GM18907 (cell line): ENCODE results near the gene FAM240B.

Source experiments
- ATAC-seq: cut with Tn5 transposase; IDR thresholded peaks from one replicate; pipeline ENCODE4 v1.9.1; 2021; ENCODE audit warnings: mild to moderate bottlenecking, moderate library complexity; ENCODE audit not compliant: unreplicated experiment

The FAM240B gene

DNA sequence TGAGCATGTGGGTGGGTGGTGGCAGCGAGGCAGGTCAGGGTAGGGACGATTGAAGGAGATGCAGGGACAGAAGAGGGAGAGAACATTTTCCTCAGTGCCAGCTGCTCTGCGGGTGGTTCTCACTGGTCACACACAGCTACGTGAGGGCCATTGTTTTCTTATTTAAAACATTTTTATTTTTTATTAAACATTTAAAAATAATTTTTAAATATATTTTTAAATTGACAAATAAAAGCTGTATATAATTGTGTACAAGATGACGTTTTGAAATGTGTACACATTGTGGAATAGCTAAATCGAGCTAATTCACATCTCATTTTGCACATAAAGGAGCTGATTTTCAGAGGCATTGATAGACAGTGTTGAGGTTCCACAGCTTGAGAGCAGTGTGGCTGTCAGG lies 14.0 kb downstream of the FAM240B start:
- no peak for ATAC-seq

DNA sequence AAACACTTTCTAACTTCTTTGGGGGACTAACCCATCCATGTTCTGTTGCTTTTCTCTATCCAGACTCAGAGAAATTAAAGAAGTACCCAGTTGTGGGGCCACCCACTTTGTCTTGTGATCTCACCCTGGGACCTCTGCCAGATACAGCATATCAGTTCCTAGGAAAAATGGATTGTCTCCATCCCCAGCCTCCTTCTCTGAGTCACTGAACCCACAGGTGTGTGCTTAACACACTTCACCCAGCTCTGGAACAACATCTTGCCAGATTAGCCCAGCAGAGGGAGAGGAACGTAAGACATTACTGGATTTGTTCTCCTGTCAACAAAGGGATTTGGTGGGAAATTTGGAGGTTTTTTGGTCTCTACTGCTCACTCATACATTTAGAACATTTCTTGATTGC lies 19.2 kb downstream of the FAM240B start:
- no peak for ATAC-seq

DNA sequence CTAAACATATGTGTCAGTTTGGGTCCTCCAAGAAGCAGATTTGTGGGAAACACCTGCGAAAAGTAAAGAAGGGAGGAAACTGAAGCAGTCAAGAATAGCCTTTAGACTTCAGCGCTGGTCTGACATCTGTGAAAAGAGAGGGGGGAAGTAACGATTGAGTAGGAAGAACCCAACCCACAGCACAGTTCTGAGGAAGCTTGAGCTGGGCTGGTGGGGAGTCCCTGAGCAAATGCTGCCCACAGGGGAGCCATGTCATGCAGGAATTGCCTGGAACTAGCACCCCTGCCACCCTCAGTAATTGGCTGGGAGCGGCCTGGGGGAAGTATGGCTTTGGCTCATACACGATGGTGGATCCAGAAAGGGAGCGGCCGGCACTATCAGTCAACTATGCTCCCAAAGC lies 20.6 kb downstream of the FAM240B start:
- no peak for ATAC-seq

DNA sequence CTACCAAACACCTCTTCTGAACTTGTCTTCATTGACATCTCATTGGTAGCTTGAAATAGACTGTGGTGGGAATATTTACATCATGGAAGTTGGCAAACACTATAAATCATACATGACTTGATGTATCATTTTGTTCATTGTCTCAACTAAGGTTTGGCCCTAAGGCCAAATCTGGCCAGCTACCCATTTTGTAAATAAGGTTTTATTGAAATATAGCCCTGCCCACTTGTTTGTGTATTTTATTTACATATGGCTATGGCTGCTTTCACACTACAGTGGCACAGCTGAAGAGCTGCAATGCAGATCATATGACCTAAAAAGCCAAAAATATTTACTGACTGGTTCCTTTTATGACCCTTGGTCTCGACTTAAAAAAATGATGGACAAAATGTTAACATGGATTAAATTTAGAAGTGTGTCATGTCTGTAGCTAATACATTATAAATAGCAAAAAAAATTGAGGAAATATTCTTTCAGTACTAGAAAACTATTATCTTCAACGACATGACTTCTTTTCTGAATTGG lies 22.1 kb downstream of the FAM240B start:
- no peak for ATAC-seq

DNA sequence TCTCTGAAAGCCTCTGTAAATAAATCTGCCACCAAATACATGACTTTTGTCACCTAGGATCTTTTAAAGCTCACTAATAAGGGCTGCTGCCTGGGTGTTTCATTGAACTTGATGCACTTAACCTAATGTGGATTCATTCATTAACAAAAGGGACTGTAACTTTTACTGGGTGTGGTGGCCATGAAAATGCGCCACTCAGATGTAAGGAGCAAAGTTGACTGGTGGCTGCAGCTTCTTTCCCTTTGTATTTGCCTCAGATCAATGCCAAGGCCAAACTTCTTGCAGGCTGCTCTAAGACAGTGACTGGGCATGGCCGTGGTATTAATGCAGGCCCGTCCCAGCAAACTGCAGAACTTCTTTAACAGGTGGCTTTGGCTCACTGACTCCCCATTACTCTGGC lies 22.9 kb downstream of the FAM240B start:
- no peak for ATAC-seq

DNA sequence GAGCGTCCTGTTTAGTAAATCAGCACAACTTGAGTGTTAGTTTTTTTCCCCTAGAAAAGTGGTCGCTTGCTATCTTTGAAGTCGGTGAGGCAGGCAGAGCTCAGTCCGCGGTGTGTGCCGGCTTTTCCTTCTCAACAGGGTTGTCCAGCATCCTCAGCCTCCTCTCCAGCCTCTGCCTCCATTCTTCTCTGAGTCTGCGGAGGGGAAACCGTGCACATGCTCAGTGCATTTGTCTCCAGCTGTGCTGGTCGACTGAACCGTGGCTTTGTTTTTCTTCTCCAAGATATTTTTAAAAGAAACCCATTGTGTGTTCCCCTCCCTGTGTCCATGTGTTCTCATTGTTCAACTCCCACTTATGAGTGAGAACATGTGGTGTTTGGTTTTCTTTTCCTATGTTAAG lies 25.3 kb downstream of the FAM240B start:
- no peak for ATAC-seq

DNA sequence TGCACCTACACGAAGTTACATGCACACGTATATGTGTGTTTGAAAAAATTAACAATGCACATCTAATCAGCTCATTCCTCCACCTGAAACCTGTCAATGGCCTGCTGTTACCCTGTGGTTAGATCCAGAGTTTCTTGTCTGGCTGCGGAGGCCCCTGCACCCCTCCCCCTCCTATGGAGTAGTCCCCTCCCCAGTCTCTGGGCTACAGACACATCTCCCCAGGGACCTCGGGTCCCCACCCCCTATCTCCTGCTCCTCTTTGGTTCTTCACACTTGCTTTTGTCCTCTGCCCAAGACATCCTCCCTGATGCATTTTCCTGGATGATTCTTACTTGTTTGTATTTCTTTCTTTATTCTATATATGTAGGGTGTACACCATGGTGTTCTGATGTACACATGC lies 27.2 kb downstream of the FAM240B start:
- ATAC-seq = no peak

DNA sequence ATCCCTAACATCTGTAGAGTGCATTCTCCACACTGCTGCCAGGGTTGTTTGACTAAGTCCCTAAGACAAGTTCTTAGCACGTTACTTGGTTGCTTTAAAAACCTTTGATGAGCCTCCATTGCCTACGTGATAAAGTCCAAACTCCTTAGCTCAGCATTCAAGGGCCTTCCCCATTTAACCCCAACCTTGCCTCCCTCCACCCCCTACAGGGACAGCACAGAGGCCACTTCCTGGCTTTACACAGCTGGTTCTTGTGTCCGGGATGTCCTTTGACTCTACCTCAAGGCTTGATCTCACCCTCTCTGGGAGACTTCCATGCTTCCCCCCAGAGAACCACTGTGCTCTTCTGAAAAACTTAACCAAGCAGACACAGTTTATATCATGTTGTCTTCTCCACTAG lies 29.4 kb downstream of the FAM240B start:
- ATAC-seq = no peak

DNA sequence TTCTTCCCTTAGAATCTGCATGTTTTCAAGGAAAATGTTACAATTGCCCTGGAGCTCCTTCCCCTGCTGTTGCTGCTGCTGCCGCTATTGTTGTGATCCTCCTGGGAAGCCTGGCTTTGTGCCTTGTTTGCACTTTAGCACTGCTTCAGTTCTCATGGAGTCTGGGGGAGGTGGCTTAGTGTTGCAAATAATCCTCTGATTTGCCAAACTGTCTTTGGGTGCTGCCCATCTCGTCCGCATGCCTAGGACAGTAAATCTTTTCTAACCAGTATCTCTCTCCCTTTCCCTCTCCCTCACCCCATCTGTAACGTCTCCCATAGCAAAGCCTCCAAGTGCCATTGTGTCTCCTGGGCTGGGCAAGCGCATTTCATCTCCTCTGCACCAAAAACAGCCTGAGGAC lies 30.3 kb downstream of the FAM240B start:
- no peak for ATAC-seq

DNA sequence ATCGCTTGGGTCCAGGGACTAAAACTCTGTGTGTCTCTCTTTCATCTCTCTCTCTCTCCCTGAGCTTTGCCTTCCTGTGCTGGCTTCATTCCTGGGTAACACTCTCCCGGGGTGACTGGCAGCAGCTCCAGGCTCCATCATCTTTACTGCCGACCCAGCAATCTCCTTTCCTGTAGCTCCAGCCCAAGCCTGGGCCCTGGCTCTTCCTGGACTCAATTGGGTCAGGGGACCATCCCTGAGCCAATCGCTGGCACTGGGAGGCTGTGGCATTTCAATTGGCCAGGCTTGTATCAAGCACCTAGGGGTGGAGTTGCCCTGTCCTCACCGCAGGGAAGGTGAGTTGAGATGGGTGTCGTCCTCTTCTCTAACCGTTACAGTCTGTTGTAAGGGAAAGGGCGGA lies 31.9 kb downstream of the FAM240B start:
- ATAC-seq = no peak

DNA sequence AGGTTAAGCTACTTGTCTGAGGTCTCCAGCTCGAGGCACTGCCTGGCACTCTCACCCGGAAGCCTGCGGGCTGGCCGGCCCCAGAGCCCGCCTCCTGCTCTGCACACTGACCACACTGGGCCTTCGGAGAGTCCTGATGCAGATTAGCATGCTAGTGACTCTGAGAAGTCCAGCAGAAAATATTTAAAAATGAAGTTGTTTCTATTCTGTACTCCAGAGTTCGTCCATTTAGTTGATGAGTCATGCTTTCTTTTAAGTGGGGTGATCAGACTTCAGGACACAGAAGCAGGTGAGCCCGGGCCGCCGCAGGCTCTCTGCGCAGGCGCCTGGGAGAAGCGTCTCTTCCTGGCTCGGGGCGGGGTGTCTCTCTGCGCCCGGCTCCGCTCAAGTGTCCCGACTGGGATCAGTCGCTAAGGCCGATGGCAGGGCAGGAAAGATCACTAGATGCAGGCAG lies 32.5 kb downstream of the FAM240B start:
- ATAC-seq = no peak

DNA sequence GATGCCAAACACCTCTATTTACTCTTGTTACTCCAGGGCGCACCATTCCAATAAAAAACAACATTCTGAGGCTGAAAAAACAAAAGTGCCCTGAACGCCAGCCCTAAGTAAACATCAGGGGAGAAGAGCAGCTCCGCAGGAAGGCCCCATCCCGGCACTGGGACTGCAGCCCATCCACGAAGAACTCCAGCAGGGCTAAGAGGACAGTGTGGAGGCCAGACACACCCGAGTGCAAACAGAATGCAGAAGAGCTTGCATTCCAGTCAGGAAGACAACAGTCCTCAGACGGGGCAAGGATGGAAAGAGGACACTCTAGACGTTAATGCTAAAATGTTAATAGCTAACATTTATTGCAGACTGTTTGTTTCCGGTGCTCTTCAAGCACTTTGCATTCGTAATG lies 33.0 kb downstream of the FAM240B start:
- no peak for ATAC-seq

DNA sequence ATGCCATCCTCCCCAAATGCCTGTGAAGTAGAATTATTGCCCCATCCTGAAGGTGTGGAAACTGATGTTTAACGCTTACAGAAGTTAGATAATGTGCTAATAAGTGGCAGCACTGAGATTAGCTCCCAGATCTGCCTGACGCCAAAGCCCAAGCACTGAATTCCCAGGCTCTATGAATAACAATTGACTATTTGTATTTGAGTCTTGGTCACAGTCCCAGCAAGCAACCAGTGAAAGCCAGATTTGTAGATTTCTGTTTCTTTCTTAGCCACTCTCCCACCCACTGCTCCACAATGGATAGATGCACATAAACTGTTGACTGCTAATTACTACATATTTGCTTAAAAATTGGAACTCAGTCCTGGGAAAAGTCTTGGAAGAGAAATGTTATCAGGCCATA lies 34.4 kb downstream of the FAM240B start:
- no peak for ATAC-seq

DNA sequence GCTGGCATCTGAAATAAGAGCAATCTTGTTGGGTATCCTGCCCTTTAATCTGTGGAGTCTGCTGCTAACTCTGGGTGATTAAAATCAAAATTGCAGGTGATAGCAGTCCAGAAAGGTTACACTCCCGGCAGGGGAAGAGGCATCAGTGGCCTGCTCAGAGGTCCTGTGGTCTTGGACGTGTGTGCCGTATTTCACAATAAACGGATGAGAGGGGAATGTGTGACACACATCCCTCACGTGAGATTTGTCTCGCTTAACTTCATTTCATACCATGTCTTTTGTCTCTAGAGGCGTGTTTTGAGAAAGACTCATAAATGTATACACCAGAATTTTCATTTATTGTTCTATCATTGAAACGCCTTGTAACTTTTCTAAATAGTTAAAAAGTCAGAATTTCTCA lies 36.6 kb downstream of the FAM240B start:
- ATAC-seq = no peak

DNA sequence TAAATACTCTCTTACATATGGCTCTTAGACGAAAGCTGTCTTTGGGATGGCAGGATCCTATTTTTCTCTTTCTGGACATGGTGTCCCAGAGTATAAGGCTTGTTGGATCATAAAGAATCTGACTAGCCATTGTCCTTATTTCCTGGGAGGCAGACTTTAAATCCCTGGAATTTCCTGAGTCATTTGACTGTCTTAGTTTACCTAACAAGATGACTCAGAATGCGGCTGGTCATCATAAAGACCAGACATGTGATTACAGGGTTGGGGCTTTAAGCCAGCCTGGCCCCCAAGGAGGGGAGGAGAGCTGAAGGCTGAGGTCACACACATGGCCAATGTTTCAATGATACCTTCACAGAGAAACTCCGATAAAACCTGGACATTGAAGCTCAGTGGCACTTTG lies 37.2 kb downstream of the FAM240B start:
- no peak for ATAC-seq

DNA sequence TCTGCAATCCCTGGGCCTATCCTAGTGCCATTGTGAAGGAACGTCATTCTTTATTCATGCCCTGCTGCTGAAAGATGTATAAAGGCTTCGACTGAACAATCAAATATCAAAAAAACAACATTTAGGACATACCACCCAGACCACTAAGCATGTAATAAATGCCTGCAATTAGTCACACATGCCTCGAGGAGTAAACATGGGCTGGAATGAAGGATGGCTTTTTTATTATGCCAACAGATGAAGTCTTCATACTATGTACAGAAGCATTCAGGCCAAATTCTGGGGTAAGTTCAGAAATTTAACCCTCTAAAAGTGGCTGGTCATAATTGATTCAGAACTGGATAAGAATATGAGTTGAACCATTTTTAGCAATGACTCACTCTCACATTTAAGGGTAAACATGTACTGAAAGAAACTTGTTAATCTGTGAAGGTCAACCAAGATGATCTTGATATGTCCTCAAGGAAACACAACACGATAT lies 38.1 kb downstream of the FAM240B start:
- no peak for ATAC-seq

DNA sequence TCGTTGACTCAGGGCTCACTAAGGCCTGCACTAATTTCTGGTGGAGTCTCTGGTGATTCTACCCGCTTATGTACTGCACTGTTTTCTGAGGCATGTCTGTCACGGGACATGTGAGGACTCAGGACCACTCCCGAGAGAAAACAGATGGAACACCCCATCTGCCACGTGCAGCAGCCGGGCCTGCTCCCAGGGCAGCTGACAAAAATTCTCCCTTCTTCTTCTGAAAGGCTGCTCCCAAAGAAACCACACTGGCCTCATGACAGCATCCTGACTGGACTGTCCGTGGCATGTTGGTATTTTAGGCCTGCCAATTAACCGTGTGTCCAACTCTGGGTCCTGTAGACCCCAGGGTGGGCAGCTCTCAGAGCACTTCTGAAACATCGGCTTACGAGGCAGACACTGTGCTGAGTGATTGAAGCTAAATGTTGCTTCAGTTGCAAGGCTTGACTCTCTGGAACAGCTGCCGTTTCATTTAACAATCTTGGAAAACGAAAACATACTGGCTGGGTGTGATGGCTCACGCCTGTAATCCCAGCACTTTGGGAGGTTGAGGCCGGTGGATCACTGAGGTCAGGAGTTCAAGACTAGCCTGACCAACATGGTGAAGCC lies 39.0 kb downstream of the FAM240B start:
- ATAC-seq = no peak

DNA sequence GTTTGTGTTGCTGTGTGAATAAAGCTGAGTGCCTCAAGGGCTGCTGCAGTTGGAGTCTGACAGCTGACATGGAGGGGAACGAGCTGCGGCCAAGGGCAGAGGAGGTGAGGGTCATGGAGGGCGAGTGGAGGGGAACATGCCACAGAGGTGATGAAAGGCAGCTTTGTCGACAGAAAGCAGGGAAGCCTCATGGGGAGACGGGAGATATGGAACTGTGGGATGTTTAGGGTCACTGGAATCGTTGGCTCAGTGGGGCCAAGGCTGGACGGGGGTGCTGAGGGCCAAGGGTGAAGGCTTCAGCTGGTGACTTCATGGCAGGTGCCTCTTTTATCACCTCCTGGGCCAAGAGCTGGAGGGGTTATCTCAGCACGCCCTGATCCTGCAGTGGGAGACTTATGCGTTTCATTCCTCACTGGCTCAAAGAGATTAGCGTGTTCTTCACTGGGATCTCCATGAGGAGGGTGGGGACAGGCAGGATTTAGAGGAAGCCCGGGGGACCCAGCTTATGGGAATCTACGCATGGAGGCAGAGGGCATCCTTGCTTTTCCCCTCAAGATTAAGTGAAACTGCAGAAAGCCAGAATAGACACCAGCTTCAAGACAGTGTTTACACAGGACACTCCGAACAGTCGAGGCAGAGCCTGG lies 42.2 kb downstream of the FAM240B start:
- no peak for ATAC-seq

DNA sequence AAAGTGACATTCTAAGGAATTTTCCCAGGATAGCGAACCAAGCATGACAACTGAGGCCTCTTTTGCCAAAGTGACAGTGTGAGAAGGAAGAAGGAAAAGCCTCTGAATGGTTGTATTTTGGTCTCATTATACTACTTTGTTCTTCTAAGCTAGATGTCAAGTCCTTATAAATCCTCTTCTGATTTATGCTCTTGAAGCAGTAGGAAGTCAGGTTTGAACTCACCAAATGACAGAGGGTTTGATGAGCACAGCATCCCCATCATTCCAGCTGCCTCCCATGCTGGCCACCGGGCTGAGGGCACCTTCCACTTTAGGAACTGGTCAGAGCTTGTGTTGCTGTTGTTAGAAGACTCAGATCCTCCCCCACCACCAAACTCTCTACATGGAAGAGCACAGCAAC lies 44.1 kb downstream of the FAM240B start:
- ATAC-seq = no peak

DNA sequence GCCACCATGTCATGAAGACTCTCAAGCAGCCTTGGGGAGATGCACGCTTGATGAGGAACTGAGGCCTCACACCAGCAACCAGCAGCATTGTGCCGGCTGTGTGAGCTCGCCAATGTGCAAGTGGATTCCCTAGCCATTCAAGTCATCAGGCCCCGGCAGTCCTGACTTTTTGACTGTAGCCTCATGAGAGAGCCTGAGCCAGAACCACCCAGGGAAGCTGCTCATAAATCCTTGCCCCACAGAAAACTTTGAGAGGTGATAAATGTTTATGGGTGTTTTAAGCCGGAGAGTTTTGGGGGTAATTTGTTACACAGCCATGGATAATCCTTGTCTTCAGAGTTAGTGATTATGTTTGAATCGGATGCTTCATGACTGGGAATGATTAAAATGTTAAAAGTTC lies 44.7 kb downstream of the FAM240B start:
- no peak for ATAC-seq

DNA sequence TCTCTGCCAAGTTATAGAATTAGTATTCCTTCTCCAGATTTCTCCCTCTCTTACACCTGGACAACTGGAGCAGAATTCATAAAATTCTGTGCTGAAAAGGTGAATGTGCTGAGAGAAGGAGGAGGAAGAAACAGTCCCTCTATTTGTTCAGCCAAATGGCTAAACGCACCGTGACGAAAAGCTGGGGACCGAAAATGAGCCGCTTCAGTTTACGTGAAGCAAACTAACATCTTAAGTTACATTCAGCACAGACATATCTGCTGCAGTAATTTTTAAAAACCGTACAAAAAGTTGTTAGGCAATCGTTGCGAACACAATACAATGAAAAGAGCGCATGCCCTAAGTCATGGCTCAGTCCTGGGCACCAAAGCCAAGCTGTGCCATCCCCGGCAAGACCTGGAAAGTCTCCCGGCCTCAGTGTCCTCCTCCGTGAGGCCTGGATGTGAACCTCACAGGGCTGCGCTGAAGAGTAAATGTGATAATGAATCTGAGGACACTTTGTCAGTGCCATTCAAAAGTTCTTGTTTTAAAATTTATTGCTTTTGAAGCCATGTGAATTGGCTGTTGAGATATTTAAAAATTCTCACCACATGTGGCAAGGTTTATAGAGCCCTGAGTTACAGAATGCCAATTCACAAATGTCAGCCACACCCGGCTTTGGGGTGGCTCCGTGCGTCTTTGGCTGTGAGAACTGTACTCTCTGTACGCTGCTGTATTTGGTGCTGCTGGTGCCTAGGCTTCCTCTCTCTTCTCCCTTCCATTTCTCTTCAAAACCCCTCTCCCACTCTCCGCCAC lies 46.3 kb downstream of the FAM240B start:
- ATAC-seq = no peak

DNA sequence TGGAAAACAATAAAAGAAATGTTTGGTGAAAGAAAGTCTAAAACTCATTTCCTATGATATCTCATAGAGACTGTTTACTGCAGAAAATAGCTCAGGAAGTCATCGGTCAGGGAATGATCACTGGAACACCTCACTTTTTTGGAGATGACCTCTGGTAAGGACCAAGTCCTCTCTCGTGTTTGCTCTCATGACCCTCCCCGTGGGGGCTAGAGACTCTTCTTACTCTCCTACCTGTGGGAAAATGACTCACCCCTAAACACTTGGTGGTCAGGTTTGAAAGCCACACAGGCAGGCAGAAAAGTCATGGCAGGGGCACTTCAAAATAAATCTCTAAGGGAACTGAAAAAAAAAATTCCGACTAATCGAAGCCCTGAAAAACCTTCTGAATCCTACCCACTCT lies 48.2 kb downstream of the FAM240B start:
- ATAC-seq = peak; percentile 51
